A549 (cell line): ENCODE measurements around the gene APEX1.

ENCODE experiments used
- CEBPB ChIP-seq, 2 experiments: fragments of >200 bp in 1 of 2; sonication (Bioruptor Twin) in 1 of 2; formaldehyde crosslinking in 1 of 2; IDR thresholded peaks; 2 replicates each; pipeline ENCODE4 v1.6.1; 2012 to 2016
- ESRRA ChIP-seq: fragments of 150-350 bp; IDR thresholded peaks from 2 replicates; pipeline ENCODE4 v1.6.1; 2014; ENCODE audit warnings: mild to moderate bottlenecking, low read length, borderline replicate concordance
- FOSL2 ChIP-seq, 2 experiments: fragments of 450-650 bp in 1 of 2; fragments of >200 bp in 1 of 2; sonication (Bioruptor Twin) in 1 of 2; formaldehyde crosslinking; IDR thresholded peaks; 2 replicates each; pipeline versions ENCODE4 v1.5.0 to v1.6.1; 2016 to 2020; ENCODE audit warnings: mild to moderate bottlenecking in 1 of 2, moderate library complexity in 1 of 2
- POLR2A ChIP-seq: IDR thresholded peaks from 2 replicates; pipeline ENCODE4 v1.6.1; 2012; ENCODE audit warnings: mild to moderate bottlenecking, low read length
- POLR2AphosphoS2 ChIP-seq: conservative IDR thresholded peaks from 2 replicates; pipeline ENCODE4 v1.6.1; 2012; ENCODE audit warnings: low read length, improper control_type of control experiment, inconsistent platforms
- RAD21 ChIP-seq, 2 experiments: fragments of >200 bp in 1 of 2; sonication (Bioruptor Twin) in 1 of 2; formaldehyde crosslinking in 1 of 2; IDR thresholded peaks in 1 of 2; conservative IDR thresholded peaks in 1 of 2; 2 replicates in 1 of 2; 3 replicates in 1 of 2; pipeline ENCODE4 v1.6.1; 2012 to 2018; ENCODE audit warnings: inconsistent platforms in 1 of 2
- RCOR1 ChIP-seq: fragments of 150-350 bp; IDR thresholded peaks from 2 replicates; pipeline ENCODE4 v1.6.1; 2014; ENCODE audit warnings: antibody characterized with exemption, low read length, low read depth
- SMC3 ChIP-seq: fragments of >200 bp; sonication (Bioruptor Twin); formaldehyde crosslinking; IDR thresholded peaks from 3 replicates; pipeline ENCODE4 v1.6.1; 2018; ENCODE audit warnings: inconsistent platforms
- TF ChIP-seq, protein P1 (sequence below): fragments of >200 bp; sonication (Bioruptor Twin); formaldehyde crosslinking; IDR thresholded peaks from 3 replicates; pipeline ENCODE4 v1.5.1; 2016
- TF ChIP-seq, protein P2 (sequence below): fragments of 200-600 bp; sonication (generic); IDR thresholded peaks from 2 replicates; pipeline ENCODE4 v1.6.1; 2016; ENCODE audit warnings: antibody characterized with exemption, mild to moderate bottlenecking, moderate library complexity
- TF ChIP-seq, protein P3 (sequence below): fragments of 150-350 bp; IDR thresholded peaks from 2 replicates; pipeline ENCODE4 v1.6.1; 2014; ENCODE audit warnings: low read depth, mild to moderate bottlenecking, low read length
- TF ChIP-seq, protein P4 (sequence below): IDR thresholded peaks from 2 replicates; pipeline ENCODE4 v1.6.1; 2012
- TF ChIP-seq, protein P5 (sequence below): IDR thresholded peaks from 2 replicates; pipeline ENCODE4 v1.6.1; 2012

DNA sequence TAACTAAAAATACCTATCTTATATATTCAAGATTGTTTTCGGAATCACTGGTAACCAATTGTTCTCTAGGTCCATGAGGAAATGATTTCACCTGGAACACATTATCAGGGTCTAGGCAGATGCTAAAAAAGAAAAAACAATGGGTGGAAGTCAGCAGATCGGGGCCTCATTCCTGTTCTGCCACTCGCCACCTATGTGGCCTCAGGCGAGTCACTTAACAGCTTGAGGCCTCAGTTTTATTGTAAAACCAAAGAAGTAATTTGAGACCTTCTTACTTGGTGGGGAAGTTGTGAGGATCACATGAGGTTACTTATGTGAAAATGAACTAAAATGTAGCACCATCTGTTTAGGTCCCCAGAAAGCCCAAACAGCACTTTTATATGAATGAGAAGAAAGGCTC is 44.1 kb downstream of the APEX1 start:
- TF ChIP-seq, protein P1, sequence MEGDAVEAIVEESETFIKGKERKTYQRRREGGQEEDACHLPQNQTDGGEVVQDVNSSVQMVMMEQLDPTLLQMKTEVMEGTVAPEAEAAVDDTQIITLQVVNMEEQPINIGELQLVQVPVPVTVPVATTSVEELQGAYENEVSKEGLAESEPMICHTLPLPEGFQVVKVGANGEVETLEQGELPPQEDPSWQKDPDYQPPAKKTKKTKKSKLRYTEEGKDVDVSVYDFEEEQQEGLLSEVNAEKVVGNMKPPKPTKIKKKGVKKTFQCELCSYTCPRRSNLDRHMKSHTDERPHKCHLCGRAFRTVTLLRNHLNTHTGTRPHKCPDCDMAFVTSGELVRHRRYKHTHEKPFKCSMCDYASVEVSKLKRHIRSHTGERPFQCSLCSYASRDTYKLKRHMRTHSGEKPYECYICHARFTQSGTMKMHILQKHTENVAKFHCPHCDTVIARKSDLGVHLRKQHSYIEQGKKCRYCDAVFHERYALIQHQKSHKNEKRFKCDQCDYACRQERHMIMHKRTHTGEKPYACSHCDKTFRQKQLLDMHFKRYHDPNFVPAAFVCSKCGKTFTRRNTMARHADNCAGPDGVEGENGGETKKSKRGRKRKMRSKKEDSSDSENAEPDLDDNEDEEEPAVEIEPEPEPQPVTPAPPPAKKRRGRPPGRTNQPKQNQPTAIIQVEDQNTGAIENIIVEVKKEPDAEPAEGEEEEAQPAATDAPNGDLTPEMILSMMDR = no peak
- TF ChIP-seq CEBPB (IDR thresholded peaks at IDR 0.05) (no peak), POLR2A (no peak), FOSL2 (IDR thresholded peaks at IDR 0.05) (no peak), FOSL2 (CRISPR knock-in tag; IDR thresholded peaks at IDR 0.05) (no peak), RCOR1 (no peak), POLR2AphosphoS2 (no peak), RAD21 (conservative IDR thresholded peaks at IDR 0.05 in 1 of 2, IDR thresholded peaks at IDR 0.05 in 1 of 2) (no peak), ESRRA (no peak), SMC3 (no peak)
- TF ChIP-seq, protein P2, sequence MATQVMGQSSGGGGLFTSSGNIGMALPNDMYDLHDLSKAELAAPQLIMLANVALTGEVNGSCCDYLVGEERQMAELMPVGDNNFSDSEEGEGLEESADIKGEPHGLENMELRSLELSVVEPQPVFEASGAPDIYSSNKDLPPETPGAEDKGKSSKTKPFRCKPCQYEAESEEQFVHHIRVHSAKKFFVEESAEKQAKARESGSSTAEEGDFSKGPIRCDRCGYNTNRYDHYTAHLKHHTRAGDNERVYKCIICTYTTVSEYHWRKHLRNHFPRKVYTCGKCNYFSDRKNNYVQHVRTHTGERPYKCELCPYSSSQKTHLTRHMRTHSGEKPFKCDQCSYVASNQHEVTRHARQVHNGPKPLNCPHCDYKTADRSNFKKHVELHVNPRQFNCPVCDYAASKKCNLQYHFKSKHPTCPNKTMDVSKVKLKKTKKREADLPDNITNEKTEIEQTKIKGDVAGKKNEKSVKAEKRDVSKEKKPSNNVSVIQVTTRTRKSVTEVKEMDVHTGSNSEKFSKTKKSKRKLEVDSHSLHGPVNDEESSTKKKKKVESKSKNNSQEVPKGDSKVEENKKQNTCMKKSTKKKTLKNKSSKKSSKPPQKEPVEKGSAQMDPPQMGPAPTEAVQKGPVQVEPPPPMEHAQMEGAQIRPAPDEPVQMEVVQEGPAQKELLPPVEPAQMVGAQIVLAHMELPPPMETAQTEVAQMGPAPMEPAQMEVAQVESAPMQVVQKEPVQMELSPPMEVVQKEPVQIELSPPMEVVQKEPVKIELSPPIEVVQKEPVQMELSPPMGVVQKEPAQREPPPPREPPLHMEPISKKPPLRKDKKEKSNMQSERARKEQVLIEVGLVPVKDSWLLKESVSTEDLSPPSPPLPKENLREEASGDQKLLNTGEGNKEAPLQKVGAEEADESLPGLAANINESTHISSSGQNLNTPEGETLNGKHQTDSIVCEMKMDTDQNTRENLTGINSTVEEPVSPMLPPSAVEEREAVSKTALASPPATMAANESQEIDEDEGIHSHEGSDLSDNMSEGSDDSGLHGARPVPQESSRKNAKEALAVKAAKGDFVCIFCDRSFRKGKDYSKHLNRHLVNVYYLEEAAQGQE = no peak
- TF ChIP-seq, protein P3, sequence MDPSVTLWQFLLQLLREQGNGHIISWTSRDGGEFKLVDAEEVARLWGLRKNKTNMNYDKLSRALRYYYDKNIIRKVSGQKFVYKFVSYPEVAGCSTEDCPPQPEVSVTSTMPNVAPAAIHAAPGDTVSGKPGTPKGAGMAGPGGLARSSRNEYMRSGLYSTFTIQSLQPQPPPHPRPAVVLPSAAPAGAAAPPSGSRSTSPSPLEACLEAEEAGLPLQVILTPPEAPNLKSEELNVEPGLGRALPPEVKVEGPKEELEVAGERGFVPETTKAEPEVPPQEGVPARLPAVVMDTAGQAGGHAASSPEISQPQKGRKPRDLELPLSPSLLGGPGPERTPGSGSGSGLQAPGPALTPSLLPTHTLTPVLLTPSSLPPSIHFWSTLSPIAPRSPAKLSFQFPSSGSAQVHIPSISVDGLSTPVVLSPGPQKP = no peak
- TF ChIP-seq, protein P4, sequence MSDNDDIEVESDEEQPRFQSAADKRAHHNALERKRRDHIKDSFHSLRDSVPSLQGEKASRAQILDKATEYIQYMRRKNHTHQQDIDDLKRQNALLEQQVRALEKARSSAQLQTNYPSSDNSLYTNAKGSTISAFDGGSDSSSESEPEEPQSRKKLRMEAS = no peak
- TF ChIP-seq, protein P5, sequence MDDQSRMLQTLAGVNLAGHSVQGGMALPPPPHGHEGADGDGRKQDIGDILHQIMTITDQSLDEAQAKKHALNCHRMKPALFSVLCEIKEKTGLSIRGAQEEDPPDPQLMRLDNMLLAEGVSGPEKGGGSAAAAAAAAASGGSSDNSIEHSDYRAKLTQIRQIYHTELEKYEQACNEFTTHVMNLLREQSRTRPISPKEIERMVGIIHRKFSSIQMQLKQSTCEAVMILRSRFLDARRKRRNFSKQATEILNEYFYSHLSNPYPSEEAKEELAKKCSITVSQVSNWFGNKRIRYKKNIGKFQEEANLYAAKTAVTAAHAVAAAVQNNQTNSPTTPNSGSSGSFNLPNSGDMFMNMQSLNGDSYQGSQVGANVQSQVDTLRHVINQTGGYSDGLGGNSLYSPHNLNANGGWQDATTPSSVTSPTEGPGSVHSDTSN = no peak
